Karpas-422 (cell line): Measurements from ENCODE around the gene KIRREL1. TPM values are rescaled to one million over a fixed set of nuclear protein-coding genes. Genes with fewer than 3 reads are reported as not detected.

Source experiments
- DNase-seq: peaks from one replicate; pipeline ENCODE4 v3.0.0-alpha.2; 2015
- H2AFZ ChIP-seq: fragments of 200-600 bp; sonication (generic); 2 replicates; pipeline ENCODE4 v1.6.1; 2014; ENCODE audit warnings: antibody characterized with exemption, low read length, mixed read lengths
- H3K27ac ChIP-seq: fragments of 200-600 bp; sonication (generic); 2 replicates; pipeline ENCODE4 v1.5.1; 2014; ENCODE audit warnings: mild to moderate bottlenecking, low read length, moderate library complexity
- H3K27me3 ChIP-seq: fragments of 200-600 bp; sonication (generic); 2 replicates; pipeline ENCODE4 v1.6.1; 2014; ENCODE audit warnings: low read length, mixed read lengths
- H3K36me3 ChIP-seq: fragments of 200-600 bp; sonication (generic); 2 replicates; pipeline ENCODE4 v1.6.1; 2014; ENCODE audit warnings: low read length, mixed read lengths; ENCODE audit not compliant: insufficient read depth
- H3K4me1 ChIP-seq: fragments of 200-600 bp; sonication (generic); 2 replicates; pipeline ENCODE4 v1.6.1; 2014; ENCODE audit warnings: mild to moderate bottlenecking, low read length, mixed read lengths
- H3K4me2 ChIP-seq: fragments of 200-600 bp; sonication (generic); 2 replicates; pipeline ENCODE4 v1.6.1; 2014; ENCODE audit warnings: low read length, low read depth, mild to moderate bottlenecking; ENCODE audit not compliant: poor library complexity, severe bottlenecking
- H3K4me3 ChIP-seq: fragments of 200-600 bp; sonication (generic); 2 replicates; pipeline ENCODE4 v1.5.1; 2014; ENCODE audit warnings: mild to moderate bottlenecking, antibody characterized with exemption, low read length, mixed read lengths
- H3K79me2 ChIP-seq: fragments of 200-600 bp; sonication (generic); 2 replicates; pipeline ENCODE4 v1.6.1; 2014; ENCODE audit warnings: mild to moderate bottlenecking, low read length, mixed read lengths
- H3K9ac ChIP-seq: fragments of 200-600 bp; sonication (generic); 2 replicates; pipeline ENCODE4 v1.6.0; 2014; ENCODE audit warnings: low read length
- H3K9me2 ChIP-seq: fragments of 200-600 bp; sonication (generic), shearing (Covaris generic); replicated peaks from 2 replicates; pipeline ENCODE4 v1.6.0; 2014; ENCODE audit warnings: mild to moderate bottlenecking, low read length, moderate library complexity; ENCODE audit not compliant: insufficient read depth
- H3K9me3 ChIP-seq: fragments of 300-700, 200-600 bp; sonication (generic); 2 replicates; pipeline ENCODE4 v1.6.1; 2014; ENCODE audit warnings: low read length, mixed read lengths
- H4K20me1 ChIP-seq: fragments of 200-600 bp; sonication (generic); 2 replicates; pipeline ENCODE4 v1.6.1; 2014; ENCODE audit warnings: mild to moderate bottlenecking, antibody characterized with exemption, low read length, low read depth; ENCODE audit not compliant: insufficient read depth
- total RNA-seq: library from RNA; depleted of rRNA; stranded (reverse); fragments of >200 nt; shearing (Covaris generic); gene quantifications from 2 replicates; pipeline ENCODE4 v1.2.3, GENCODE V29; 2014; ENCODE audit warnings: low replicate concordance

Gene KIRREL1
- total RNA-seq, 1 experiment from 2014 or later = not detected

- no peaks in the 10 kb centered on the region for H3K79me2 ChIP-seq
- H3K4me1 ChIP-seq = peaks cover 24% of the 10 kb centered on the region
- no peak overlapping the region for H3K27ac ChIP-seq
- DNase-seq = no peak
- H3K36me3 ChIP-seq = no peaks in the 10 kb centered on the region
- no peaks in the 10 kb centered on the region for H4K20me1 ChIP-seq
- no peak overlapping the region for H3K9ac ChIP-seq
- H3K4me3 ChIP-seq = no peak overlapping the region
- no peak overlapping the region for H3K4me2 ChIP-seq
- no peaks in the 10 kb centered on the region for H3K9me2 ChIP-seq
- no peak overlapping the region for H2AFZ ChIP-seq
- no peaks in the 10 kb centered on the region for H3K9me3 ChIP-seq
- no peaks in the 10 kb centered on the region for H3K27me3 ChIP-seq
Observed at GRCh38 chr1:158007180-158007579, 13.7 kb downstream of the KIRREL1 start.

GRCh38 chr1:158007667-158008386, 14.4 kb downstream of the KIRREL1 start:
- H3K4me2 ChIP-seq = peak overlapping the region; percentile 47
- peaks cover 24% of the 10 kb centered on the region for H3K4me1 ChIP-seq
- no peaks in the 10 kb centered on the region for H3K27me3 ChIP-seq
- no peaks in the 10 kb centered on the region for H3K9me3 ChIP-seq
- no peaks in the 10 kb centered on the region for H3K36me3 ChIP-seq
- no peak overlapping the region for H3K9ac ChIP-seq
- H3K79me2 ChIP-seq = no peaks in the 10 kb centered on the region
- H3K9me2 ChIP-seq = no peaks in the 10 kb centered on the region
- no peak for DNase-seq
- H4K20me1 ChIP-seq = no peaks in the 10 kb centered on the region
- no peak overlapping the region for H2AFZ ChIP-seq
- no peak overlapping the region for H3K27ac ChIP-seq
- no peak overlapping the region for H3K4me3 ChIP-seq

- H3K9ac ChIP-seq = no peak overlapping the region
- DNase-seq = no peak
Observed at GRCh38 chr1:158008630-158009029, 15.2 kb downstream of the KIRREL1 start.

GRCh38 chr1:158011714-158012113, 18.3 kb downstream of the KIRREL1 start:
- H3K27ac ChIP-seq = no peak overlapping the region
- H3K79me2 ChIP-seq = no peaks in the 10 kb centered on the region
- H2AFZ ChIP-seq = no peak overlapping the region
- no peak overlapping the region for H3K4me3 ChIP-seq
- no peaks in the 10 kb centered on the region for H3K9me2 ChIP-seq
- no peaks in the 10 kb centered on the region for H4K20me1 ChIP-seq
- H3K9ac ChIP-seq = no peak overlapping the region
- no peak for DNase-seq
- H3K36me3 ChIP-seq = no peaks in the 10 kb centered on the region
- 0 out of 2 replicates have a peak, but pooled peaks cover 2% of the 10 kb centered on the region for H3K27me3 ChIP-seq
- peaks cover 24% of the 10 kb centered on the region for H3K4me1 ChIP-seq
- H3K4me2 ChIP-seq = no peak overlapping the region
- no peaks in the 10 kb centered on the region for H3K9me3 ChIP-seq

More at GRCh38 chr1:158008630-158009029, 15.2 kb downstream of the KIRREL1 start:
- H3K27ac ChIP-seq = no peak overlapping the region
- no peaks in the 10 kb centered on the region for H3K79me2 ChIP-seq
- no peak overlapping the region for H3K4me2 ChIP-seq
- no peak overlapping the region for H2AFZ ChIP-seq
- H3K4me1 ChIP-seq = peaks cover 24% of the 10 kb centered on the region
- H4K20me1 ChIP-seq = no peaks in the 10 kb centered on the region
- no peaks in the 10 kb centered on the region for H3K27me3 ChIP-seq
- H3K4me3 ChIP-seq = no peak overlapping the region
- H3K9me3 ChIP-seq = no peaks in the 10 kb centered on the region
- H3K9me2 ChIP-seq = no peaks in the 10 kb centered on the region
- H3K36me3 ChIP-seq = no peaks in the 10 kb centered on the region

- Histone ChIP-seq H3K36me3 (no peaks in the 10 kb centered on the region), H3K9ac (no peak overlapping the region), H2AFZ (no peak overlapping the region), H3K27me3 (0 out of 2 replicates have a peak, but pooled peaks cover 2% of the 10 kb centered on the region), H3K9me2 (no peaks in the 10 kb centered on the region), H4K20me1 (no peaks in the 10 kb centered on the region), H3K27ac (no peak overlapping the region), H3K4me2 (no peak overlapping the region), H3K9me3 (no peaks in the 10 kb centered on the region), H3K4me1 (peaks cover 3% of the 10 kb centered on the region), H3K4me3 (no peak overlapping the region), H3K79me2 (no peaks in the 10 kb centered on the region)
- DNase-seq = no peak
Observed at GRCh38 chr1:158013840-158014730, 20.6 kb downstream of the KIRREL1 start.

- no peaks in the 10 kb centered on the region for H3K36me3 ChIP-seq
- DNase-seq = no peak
- H3K27ac ChIP-seq = no peak overlapping the region
- H3K9me3 ChIP-seq = no peaks in the 10 kb centered on the region
- no peaks in the 10 kb centered on the region for H3K9me2 ChIP-seq
- no peak overlapping the region for H3K4me3 ChIP-seq
- H3K4me1 ChIP-seq = no peaks in the 10 kb centered on the region
- H3K9ac ChIP-seq = no peak overlapping the region
- no peaks in the 10 kb centered on the region for H4K20me1 ChIP-seq
- H3K4me2 ChIP-seq = no peak overlapping the region
- H3K79me2 ChIP-seq = no peaks in the 10 kb centered on the region
- no peak overlapping the region for H2AFZ ChIP-seq
- H3K27me3 ChIP-seq = 0 out of 2 replicates have a peak, but pooled peaks cover 2% of the 10 kb centered on the region
Observed at GRCh38 chr1:158014731-158015320, 21.4 kb downstream of the KIRREL1 start.

GRCh38 chr1:158016651-158017335, 23.3 kb downstream of the KIRREL1 start:
- H3K9me3 ChIP-seq = no peaks in the 10 kb centered on the region
- no peak overlapping the region for H3K27ac ChIP-seq
- no peak for DNase-seq
- no peak overlapping the region for H2AFZ ChIP-seq
- H3K9me2 ChIP-seq = no peaks in the 10 kb centered on the region
- H3K79me2 ChIP-seq = no peaks in the 10 kb centered on the region
- H4K20me1 ChIP-seq = no peaks in the 10 kb centered on the region
- H3K4me1 ChIP-seq = no peaks in the 10 kb centered on the region
- H3K4me2 ChIP-seq = no peak overlapping the region
- H3K4me3 ChIP-seq = no peak overlapping the region
- no peaks in the 10 kb centered on the region for H3K36me3 ChIP-seq
- 0 out of 2 replicates have a peak, but pooled peaks cover 2% of the 10 kb centered on the region for H3K27me3 ChIP-seq
- H3K9ac ChIP-seq = no peak overlapping the region
